ENCODE results near the gene MBL2.

MBL2 gene

DNA sequence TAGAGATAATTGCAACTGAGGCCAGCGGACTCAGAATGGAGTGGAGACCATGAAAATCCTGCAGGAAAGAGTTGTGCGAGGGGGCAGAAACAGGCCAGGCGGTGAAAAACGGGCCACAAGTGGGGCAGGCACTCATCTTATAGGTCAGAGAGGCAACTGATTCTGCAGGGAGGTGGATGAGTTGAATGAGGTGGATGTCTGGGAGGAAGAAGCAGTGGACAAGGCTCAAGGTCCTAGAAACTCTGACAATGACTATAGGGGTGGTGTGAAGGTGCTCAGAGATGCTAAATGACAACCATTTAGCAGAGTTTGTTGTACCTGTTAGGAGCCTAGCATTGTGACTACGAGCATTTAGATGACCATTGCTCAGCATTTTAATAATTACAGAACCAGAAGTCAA is 33.6 kb downstream of the MBL2 start:
- Histone ChIP-seq H3K27me3 (ENCODE audit: insufficient read depth, poor library complexity, severe bottlenecking) (no peaks in the 10 kb centered on the region), H3K27ac (replicated peaks) (no peak overlapping the region), H3K4me3 (replicated peaks; ENCODE audit: insufficient read depth, low read length) (no peak overlapping the region)
- TF ChIP-seq SPI1 (IDR thresholded peaks at IDR 0.05; ENCODE audit: borderline replicate concordance, low read depth): no peak
- DNase-seq (ENCODE audit: low read depth in 1 of 2, low spot score in 1 of 2): no peak

DNA sequence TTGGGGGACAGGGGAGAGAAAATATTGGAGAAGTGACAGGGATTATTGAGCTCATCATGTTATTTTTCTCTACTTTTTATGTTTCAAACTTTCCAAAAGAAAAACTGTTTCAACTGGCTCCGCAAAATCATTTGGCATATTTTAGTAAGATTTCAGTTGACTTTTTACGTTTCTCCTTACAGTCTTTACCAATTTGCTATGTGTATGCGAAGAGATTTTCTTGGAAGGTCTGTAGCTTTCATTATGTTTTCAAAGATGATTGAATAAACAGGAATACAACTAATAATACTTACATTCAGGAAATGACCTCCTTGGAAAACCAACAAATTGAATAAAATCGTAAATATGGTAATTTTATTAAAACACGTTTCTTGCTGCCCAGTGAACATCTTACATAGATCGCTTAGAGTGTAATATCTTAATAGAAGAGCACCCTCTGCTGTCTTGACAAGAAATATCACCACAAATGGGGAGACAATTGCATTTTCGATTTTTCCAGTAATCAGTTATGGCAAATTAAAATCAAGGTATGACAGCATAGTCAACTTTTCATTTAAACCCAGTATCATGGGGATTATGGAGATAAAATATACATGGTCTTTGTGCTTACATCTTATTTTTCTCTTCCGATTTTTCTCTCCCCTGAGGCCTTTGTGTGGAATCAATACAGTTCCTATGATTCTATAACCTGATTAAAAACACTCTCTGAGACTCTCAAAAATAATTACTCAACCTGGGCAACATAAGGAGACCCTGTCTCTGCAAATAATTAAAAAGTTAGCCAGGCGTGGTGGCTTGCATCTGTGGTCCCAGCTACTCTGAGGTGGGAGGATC is 43.1 kb downstream of the MBL2 start:
- Histone ChIP-seq H3K4me3 (replicated peaks; ENCODE audit: insufficient read depth, low read length) (no peak overlapping the region), H3K27me3 (ENCODE audit: insufficient read depth, poor library complexity, severe bottlenecking) (no peaks in the 10 kb centered on the region), H3K27ac (replicated peaks) (no peak overlapping the region)
- no peak for DNase-seq (ENCODE audit: low read depth in 1 of 2, low spot score in 1 of 2)
- TF ChIP-seq, protein P1, sequence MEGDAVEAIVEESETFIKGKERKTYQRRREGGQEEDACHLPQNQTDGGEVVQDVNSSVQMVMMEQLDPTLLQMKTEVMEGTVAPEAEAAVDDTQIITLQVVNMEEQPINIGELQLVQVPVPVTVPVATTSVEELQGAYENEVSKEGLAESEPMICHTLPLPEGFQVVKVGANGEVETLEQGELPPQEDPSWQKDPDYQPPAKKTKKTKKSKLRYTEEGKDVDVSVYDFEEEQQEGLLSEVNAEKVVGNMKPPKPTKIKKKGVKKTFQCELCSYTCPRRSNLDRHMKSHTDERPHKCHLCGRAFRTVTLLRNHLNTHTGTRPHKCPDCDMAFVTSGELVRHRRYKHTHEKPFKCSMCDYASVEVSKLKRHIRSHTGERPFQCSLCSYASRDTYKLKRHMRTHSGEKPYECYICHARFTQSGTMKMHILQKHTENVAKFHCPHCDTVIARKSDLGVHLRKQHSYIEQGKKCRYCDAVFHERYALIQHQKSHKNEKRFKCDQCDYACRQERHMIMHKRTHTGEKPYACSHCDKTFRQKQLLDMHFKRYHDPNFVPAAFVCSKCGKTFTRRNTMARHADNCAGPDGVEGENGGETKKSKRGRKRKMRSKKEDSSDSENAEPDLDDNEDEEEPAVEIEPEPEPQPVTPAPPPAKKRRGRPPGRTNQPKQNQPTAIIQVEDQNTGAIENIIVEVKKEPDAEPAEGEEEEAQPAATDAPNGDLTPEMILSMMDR (IDR thresholded peaks at IDR 0.05; ENCODE audit: insufficient read depth, low read length): peak; percentile 17
- TF ChIP-seq SPI1 (IDR thresholded peaks at IDR 0.05; ENCODE audit: borderline replicate concordance, low read depth): no peak

DNA sequence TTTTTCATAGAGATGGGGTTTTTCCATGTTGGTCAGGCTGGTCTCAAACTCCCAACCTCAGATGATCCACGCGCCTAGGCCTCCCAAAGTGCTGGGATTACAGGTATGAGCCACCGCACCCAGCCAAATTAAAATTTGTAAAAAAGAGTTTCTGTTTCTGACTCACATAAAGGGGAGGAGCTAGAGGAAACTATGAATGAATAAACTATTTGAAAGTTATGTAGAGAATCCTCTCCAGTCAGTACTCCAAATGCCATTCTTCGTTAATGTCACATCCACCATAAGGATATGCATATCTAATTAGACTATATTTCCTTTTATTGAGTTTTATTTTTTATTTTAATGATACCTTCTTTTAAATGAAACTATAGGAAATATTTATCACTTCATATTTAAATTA is 52.6 kb downstream of the MBL2 start:
- no peak for DNase-seq (ENCODE audit: low read depth in 1 of 2, low spot score in 1 of 2)
- no peaks in the 10 kb centered on the region for H3K27me3 ChIP-seq (ENCODE audit: insufficient read depth, poor library complexity, severe bottlenecking)
- TF ChIP-seq SPI1 (IDR thresholded peaks at IDR 0.05; ENCODE audit: borderline replicate concordance, low read depth): no peak
- TF ChIP-seq POLR2AphosphoS5 (IDR thresholded peaks at IDR 0.05; ENCODE audit: low read depth): no peak
- TF ChIP-seq, protein P2, sequence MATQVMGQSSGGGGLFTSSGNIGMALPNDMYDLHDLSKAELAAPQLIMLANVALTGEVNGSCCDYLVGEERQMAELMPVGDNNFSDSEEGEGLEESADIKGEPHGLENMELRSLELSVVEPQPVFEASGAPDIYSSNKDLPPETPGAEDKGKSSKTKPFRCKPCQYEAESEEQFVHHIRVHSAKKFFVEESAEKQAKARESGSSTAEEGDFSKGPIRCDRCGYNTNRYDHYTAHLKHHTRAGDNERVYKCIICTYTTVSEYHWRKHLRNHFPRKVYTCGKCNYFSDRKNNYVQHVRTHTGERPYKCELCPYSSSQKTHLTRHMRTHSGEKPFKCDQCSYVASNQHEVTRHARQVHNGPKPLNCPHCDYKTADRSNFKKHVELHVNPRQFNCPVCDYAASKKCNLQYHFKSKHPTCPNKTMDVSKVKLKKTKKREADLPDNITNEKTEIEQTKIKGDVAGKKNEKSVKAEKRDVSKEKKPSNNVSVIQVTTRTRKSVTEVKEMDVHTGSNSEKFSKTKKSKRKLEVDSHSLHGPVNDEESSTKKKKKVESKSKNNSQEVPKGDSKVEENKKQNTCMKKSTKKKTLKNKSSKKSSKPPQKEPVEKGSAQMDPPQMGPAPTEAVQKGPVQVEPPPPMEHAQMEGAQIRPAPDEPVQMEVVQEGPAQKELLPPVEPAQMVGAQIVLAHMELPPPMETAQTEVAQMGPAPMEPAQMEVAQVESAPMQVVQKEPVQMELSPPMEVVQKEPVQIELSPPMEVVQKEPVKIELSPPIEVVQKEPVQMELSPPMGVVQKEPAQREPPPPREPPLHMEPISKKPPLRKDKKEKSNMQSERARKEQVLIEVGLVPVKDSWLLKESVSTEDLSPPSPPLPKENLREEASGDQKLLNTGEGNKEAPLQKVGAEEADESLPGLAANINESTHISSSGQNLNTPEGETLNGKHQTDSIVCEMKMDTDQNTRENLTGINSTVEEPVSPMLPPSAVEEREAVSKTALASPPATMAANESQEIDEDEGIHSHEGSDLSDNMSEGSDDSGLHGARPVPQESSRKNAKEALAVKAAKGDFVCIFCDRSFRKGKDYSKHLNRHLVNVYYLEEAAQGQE (IDR thresholded peaks at IDR 0.05; ENCODE audit: insufficient replicate concordance, low read depth): no peak
- TF ChIP-seq, protein P1 (IDR thresholded peaks at IDR 0.05; ENCODE audit: insufficient read depth, low read length): no peak
- TF ChIP-seq GABPA (IDR thresholded peaks at IDR 0.05; ENCODE audit: low read depth): no peak

More for the DNA sequence above, 52.6 kb downstream of the MBL2 start:
- Histone ChIP-seq H3K4me3 (replicated peaks; ENCODE audit: insufficient read depth, low read length) (no peak overlapping the region), H3K27ac (replicated peaks) (no peak overlapping the region)
